ELR (cell line): ENCODE measurements around the gene FLNB.
"Not testable (repeated sequence)": the region's sequence is repeated elsewhere in the genome, so short reads cannot be mapped to it uniquely, and the experiment has no call there.

Experiments used
- DNase-seq: peaks from one replicate; pipeline ENCODE4 v3.0.0-alpha.2; 2015; ENCODE audit warnings: low read depth

FLNB gene

DNA sequence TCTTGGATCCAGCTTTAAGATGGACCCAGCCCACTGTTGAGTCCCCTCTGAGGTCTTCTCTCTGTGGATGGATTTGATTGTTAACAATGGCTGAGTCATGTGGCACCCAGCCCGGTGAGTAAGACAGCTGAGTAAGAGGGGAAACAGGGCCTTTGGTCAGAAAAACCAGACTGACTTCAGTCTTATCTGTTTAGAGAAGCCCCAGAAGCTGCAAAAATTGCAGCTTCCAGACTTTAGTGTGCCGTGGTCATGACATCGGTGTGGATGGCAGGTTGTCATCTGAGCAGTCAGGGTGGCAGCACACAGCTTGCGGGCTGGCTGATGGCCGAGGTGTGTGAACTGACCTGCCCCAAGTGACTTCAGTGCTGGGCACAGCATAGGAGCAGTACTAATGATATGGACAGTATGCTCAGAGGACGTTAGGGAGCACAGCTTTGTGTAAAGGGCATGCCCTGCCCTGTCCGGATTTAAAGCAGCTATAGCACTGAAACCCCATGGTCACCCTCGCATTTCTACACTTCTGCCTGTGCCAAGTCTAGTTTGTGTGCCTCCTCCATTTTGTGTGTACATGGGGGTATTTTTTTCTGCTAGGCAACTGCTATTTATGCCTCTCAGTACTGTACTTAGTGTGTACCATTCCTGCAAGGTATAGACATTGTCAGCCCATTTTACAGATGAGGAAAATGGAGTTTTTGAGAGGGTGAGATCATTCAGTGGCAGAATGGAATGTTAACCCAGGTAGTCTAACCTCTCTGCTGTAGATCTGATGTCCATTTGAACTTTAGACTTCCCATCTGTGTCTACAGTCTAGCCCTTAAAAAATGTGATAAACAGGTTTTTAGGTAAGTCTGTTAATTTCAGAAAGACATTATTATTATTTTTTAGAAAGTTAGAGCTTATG, 44.4 kb downstream of the FLNB start:
- peak; percentile 97 for DNase-seq

- no peak for DNase-seq
These were observed 46.4 kb downstream of the FLNB start for GRCh38 chr3:58054652-58055051.

DNA sequence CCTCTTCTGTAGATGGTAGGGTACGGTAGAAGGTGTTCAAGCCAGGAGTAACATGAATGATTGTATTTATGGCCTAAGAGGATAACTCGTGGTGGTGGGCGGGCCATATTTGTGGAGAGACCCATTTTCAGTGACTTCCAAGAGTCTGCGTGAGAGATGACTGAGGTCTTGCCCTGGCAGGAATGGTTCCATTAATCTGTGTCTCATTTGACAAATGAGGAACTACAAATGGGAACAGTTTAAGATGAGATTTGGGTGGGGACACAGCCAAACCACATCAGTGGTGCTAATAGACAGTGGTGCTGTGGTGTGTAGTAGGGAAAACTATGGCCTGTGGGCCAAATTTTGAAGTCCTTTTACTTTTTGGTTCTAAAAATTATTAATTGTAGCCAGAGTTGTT, 47.1 kb downstream of the FLNB start:
- DNase-seq: no peak

- DNase-seq: not testable (repeated sequence)
These were observed 47.7 kb downstream of the FLNB start for GRCh38 chr3:58055891-58056290.

- DNase-seq: peak; percentile 82
These were observed 50.4 kb downstream of the FLNB start for GRCh38 chr3:58058361-58059263.

DNA sequence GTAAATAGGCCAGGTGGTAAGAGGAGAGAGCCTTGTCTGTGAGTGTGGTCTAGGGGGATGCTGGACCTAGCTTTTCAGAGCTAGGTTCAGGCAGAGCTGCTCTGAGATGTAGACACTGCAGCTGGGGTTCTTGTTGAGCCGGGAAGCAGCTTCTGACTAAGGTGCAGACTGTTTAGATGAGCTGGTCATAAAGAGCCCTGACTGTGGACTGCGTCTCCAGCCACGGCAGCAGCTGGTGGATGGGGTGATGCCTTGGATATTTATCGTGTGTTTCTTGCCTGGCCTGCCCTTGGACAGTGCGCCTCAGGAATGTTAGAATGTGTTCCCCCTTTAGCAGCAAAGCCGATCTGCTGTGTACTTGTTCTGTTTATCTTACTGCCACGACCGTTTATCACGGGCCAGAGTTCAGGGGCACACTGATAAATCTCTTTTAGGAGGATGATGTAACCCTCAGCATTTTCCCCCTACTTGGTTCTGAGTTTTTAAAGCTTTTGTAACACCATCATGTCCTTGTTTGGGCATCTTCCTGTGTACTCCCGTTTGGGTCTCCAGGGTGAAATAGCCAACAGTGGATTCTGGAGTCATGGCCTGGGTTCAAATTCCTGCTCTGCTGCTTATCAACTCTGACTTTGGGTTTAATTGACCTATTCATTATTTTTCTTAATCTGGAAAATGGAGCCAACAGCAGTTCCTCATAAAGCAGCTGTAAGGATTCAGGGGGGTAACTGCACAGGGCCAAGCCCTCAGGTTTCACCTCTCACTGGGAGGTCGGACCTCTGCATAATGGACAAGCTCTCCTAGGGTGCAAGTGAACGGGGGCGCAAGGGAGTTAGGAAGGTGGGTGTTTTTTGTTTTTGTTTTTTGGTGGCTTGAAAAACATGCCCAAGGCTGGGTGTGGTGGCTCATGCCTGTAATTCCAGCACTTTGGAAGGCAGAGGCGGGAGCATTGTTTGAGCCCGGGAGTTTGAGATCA, 51.4 kb downstream of the FLNB start:
- DNase-seq: peak; percentile 93

DNA sequence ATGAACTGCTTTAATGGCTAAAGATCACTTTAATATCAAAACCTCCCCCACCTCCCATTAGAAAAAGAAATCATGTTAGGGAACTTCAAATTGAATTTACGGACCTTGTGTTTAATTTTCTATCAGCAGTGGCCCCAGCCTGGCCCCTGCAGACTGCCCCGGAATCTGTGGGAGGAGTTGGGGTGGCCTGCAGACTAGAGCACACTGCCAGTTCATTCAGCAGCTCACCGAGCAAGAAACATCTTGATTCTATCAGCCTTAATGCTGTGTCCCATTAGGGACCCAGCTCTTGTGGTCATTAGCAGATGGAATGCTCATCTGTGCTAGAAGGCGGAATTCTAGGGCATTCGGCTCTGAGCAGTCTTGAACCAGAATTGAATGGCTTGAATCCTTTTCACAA, 54.2 kb downstream of the FLNB start:
- DNase-seq: no peak

DNA sequence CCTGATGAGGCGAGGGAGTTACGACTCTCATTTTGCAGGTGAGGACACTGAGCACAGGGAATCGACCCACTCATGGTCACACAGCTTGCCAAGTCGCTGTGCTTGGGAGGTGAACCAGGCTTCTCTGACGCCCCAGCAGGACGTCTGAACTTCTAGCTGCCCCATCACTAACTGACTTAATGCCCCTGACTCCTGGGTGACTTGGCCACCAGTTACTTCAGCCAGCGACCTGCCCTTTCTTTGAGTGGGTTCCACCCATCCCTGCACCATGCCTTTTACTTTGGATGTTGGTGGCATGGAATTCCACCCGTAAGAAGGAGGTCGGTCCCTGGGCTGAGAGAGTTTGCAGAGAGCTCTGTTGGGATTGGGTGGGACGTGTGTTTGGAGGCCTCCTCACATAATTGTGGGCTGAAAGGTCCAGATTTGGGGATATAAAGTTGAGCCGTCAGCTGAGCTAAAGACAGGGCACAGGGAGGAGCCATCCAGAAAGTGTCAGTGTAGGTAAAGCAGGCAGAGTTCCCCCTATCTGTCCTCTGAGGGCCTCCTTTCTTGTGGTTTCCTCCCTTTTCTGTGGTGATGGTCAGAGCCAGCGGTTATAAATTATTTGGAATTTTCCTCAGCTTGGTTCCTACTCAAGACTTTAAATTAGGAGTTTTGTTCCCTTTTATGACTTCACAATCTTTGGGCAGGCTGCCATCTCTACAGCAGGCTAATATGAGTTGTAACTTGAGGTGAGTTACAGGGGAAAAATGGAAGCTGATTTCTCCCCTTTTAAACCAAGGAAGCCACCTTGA, 55.0 kb downstream of the FLNB start:
- peak; percentile 70 for DNase-seq

DNA sequence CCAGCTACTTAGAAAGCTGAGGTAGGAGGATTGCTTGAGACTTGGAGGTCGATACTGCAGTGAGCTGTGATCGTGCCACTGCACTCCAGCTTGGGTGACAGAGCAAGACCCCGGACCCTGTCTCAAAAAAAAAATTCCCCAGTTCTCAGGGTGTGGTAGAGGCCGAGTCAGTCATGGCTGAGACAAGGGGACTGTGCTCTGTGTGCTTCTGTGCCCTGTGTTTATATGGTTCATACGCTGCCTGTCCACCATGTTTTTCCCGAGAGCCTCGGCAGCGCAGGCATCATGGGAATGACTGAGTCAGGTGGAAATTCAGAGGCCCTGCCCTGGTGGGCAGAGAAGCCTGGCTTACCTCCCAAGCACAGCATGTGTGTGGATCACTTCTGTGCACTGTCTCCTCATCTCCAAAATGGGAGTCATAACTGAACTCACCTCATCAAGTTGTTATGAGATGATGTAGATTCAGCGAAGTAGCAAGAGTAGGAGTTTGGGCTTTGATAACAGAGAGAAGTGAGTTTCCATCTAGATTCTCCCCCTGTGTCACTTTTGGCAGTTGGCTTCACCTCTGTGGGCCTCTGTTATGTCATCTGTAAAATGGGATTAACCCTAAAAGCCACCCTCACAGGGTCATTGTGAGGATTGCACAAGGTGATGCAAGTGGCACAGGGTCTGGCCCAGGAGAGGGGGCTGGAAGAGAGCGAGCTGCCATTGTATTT, 56.9 kb downstream of the FLNB start:
- DNase-seq: no peak

GRCh38 chr3:58065700-58066167, 57.5 kb downstream of the FLNB start:
- DNase-seq: no peak

DNA sequence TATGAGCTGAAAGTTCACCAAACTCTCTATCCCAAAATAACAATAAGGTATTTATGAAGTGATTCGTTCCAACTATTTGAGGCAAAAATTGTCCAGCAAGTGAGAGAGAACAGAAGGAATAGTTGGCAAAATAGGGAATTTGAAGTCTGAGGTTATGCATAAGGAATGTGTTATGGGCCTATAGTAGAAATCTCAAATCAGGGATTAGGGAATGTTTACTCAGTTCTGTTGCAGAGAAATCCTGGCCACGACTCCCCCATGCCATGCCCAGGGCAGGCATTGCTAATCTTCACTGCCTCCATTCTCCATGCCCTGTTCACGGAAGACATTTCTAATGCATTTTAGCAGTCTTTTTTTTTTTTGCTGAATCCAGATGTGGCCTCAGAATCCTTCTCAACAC, 58.6 kb downstream of the FLNB start:
- DNase-seq: peak; percentile 40

DNA sequence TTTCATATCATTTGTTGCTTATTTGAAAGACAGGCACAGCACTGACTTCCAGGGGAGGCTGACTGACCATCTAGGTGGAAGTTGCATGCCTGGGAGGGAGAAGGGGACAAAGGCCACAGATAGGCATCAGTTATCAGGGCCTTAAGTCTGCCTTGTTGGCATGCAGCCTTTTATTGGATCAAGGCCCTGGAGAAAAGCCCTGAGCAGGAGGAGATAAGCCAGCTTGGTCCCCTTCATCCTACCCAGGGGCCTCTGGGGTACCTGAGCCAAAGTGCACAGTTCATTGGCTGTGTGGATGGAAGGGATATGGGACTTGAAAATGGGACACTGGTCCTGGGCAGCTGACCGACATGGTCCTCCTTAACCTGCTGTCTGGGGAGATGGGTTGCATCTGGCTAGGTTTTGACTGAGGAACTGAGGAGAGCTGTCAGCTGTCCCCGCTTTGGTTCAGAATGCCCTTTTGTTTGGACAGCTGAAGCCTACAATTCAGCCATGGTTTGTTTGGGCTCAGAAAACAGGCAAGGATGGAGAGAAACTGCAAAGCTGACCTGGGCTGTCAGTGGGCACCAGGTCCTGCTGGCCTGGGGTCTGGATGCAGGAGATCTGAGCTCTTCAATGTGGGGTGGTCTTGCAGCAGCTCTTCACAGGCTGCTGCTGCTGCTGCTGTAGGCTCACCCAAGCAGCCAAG, 60.0 kb downstream of the FLNB start:
- no peak for DNase-seq

- DNase-seq: no peak
These were observed 63.3 kb downstream of the FLNB start for GRCh38 chr3:58071480-58071971.

- DNase-seq: no peak
These were observed 64.0 kb downstream of the FLNB start for GRCh38 chr3:58072052-58072762.

DNA sequence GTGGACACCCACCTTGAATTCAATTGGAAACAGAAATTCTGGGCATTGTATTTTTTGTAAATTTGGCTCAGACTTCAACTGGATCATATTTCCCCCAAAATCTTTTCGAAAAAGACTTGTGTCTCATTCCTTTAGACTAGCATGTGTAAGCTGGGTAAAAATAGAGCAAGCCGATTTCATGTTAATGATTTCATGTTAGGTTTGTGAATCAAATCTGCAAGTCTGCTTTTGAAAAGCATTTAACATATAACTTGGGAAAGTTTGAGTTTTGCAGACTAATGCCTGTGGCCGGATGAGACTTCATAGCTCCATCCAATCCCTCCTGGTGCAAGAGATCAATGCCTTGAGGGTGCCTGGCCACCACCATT, 64.5 kb downstream of the FLNB start:
- no peak for DNase-seq

GRCh38 chr3:58073301-58074108, 65.3 kb downstream of the FLNB start:
- DNase-seq: no peak

DNA sequence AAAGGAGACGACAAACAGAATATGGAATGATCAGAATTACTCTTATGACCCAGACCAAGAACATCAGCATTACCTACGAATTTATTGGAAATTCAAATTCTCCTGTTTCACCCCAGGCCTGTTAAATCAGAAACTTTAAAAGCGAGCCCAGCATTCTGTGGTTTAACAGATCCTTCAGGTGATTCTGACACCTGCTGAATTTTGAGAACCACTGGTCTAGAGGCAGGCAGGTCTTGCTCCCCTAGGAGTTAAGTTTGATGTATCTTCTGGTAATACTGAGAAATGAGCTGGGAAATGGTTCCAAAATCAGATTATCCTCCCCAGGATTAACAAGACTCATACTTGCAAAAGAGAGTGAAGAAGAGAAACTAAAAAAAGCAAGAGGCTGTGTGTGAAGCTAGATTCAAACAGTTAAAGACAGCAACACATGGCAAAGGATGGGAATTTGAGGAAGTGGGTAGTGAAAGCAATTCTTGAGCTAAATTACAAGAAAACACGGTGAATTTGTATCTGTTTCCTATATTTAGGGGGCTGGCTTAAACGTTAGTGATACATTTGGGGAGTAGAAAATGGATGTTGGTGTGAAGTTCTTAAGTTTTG, 66.0 kb downstream of the FLNB start:
- DNase-seq: no peak
